Measurements from ENCODE around the gene MSH5. TPM values are rescaled to one million over a fixed set of nuclear protein-coding genes. Genes with fewer than 3 reads are reported as not detected.
A peak's percentile ranks its signal among the peaks of the same experiment; 100 is the strongest.

The MSH5 gene
- total and polyA plus RNA-seq, 2 of the 13 experiments (the other 11 are each of a cell fraction or from before 2014, with no cell fraction given) = 10.2 to 38.7 TPM

DNA sequence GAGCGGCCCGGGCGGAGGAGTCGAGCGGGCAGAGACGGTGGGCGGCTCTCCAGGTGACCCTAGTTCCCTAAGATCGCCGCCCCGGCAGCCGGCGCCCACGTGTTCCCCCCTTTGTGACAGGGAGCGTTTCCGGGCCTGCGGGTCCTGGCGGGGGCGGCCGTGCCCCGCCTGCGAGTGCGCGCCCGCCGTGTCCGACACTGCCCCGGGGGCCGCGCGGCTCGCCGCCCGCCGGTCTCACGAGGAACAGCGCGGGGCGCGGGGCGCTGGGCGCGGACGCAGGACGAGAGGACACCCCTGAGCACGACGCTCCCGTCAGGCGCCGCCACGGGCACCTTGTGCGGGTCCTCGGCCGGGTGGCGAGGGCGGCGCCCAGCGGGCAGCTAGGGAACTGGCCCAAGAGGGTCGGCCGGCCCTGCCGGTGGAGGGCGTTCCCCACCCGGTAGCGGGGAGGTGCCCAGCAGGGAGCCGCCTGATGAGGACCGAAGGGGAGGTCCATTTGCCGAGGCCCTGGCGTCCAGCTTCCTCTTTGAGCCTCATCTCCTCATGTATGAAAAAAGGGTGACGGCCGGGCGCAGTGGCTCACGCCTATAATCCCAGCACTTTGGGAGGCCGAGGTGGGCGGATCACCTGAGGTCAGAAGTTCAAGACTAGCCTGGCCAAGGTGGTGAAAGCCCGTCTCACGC is 56.0 kb downstream of the MSH5 start, which contains the start of gene VARS1:
Gene VARS1 (minus strand): TSS at position 137 of the 683 bp plus-strand sequence. CDS start 535 bp downstream, outside the sequence.
- peaks cover 22% of the 10 kb centered on the region for H3K79me2 ChIP-seq (ENCODE audit: insufficient read depth, low read length)
- peak within 1 kb of the TSS; percentile 92 for H3K9ac ChIP-seq (ENCODE audit: insufficient read depth, low read depth, low read length)
- intact Hi-C loops (cut with micrococcal nuclease; ENCODE audit: unreplicated experiment) = loop anchor here (1.0 to 2.0 kb wide), 2 partner anchors 19 to 35 kb away; partner anchors contain the start of genes HSPA1A and HSPA1L
- H2AFZ ChIP-seq (ENCODE audit: low read length) = peak within 1 kb of the TSS; percentile 28
- peak; percentile 90 for DNase-seq (ENCODE audit: low spot score)
- H4K20me1 ChIP-seq (ENCODE audit: insufficient read depth, low read length) = no peaks in the 10 kb centered on the region
- peak within 1 kb of the TSS; percentile 95 for H3K4me2 ChIP-seq (ENCODE audit: low read depth, low read length)
- no peaks in the 10 kb centered on the region for H3K9me3 ChIP-seq (ENCODE audit: low read length)
- WGBS (ENCODE audit: low lambda C conversion rate) = 6% methylated on average over 7 of the region's 75 CpGs
- H3K36me3 ChIP-seq (replicated peaks in 1 of 2; ENCODE audit: control insufficient read depth in 1 of 2, insufficient read depth in 2 of 2, low read length in 2 of 2) = peaks cover 5 to 27% of the 10 kb centered on the region in 2 experiments
- no TSS peak for BruUV-seq (replicated peaks)
- H3K27me3 ChIP-seq (ENCODE audit: control insufficient read depth in 1 of 2, insufficient read depth in 2 of 2, low read length in 2 of 2) = no peaks in the 10 kb centered on the region; a peak in 1 of 5 replicates
- peak; percentile 87 for FAIRE-seq
- peak within 1 kb of the TSS; percentile 89 to 98 (median 98) for H3K4me3 ChIP-seq (replicated peaks in 1 of 3; ENCODE audit: insufficient read depth in 1 of 3, low read depth in 2 of 3, low read length in 3 of 3)
- peak within 1 kb of the TSS; percentile 76 for H3K27ac ChIP-seq (ENCODE audit: extremely low read length, insufficient read depth, low read length)
- ChIA-PET POLR2A (interaction anchor here (0.8 to 4.3 kb wide), 33 partner anchors 9 to 254 kb away, joined by 3 to 77 read pairs (median 5); partner anchors contain the start of genes ABHD16A, APOM, CFB and CLIC1), CTCF (ENCODE audit: low intra/inter-chr PET ratio, low total read pairs) (interaction anchor here (1.0 to 1.6 kb wide), 3 partner anchors 10 to 34 kb away, joined by 3 to 5 read pairs (median 5); no protein-coding TSS in a partner anchor)
- ATAC-seq = peak; percentile 89
- in situ Hi-C loops (cut with HindIII; ENCODE audit: extremely low pct_ligation_motif_present, low pct_unique_long_range_greater_than_20kb) = no loop called here
- H3K4me1 ChIP-seq (ENCODE audit: insufficient read depth, low read length) = peaks cover 25% of the 10 kb centered on the region
- TF ChIP-seq KDM1A (CRISPR knock-in tag; IDR thresholded peaks at IDR 0.05) = no peak
- TF ChIP-seq, protein P1, sequence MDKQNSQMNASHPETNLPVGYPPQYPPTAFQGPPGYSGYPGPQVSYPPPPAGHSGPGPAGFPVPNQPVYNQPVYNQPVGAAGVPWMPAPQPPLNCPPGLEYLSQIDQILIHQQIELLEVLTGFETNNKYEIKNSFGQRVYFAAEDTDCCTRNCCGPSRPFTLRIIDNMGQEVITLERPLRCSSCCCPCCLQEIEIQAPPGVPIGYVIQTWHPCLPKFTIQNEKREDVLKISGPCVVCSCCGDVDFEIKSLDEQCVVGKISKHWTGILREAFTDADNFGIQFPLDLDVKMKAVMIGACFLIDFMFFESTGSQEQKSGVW (CRISPR knock-in tag; IDR thresholded peaks at IDR 0.05; ENCODE audit: borderline replicate concordance) = no peak
- peak; percentile 52; the same call in 1 of the 2 replicates for TF ChIP-seq ZNF441 (CRISPR knock-in tag; IDR thresholded peaks at IDR 0.05; ENCODE audit: borderline replicate concordance)
- TF ChIP-seq SAFB2 (CRISPR knock-in tag; IDR thresholded peaks at IDR 0.05; ENCODE audit: borderline replicate concordance, low read depth) = peak; percentile 78
- TF ChIP-seq ZNF570 (CRISPR knock-in tag; IDR thresholded peaks at IDR 0.05; ENCODE audit: borderline replicate concordance) = no peak
- TF ChIP-seq SUZ12 (IDR thresholded peaks at IDR 0.05; ENCODE audit: low read depth, low read length) = no peak
- no peak for TF ChIP-seq NONO (IDR thresholded peaks at IDR 0.05)
- peak; percentile 94 for TF ChIP-seq NONO (CRISPR knock-in tag; conservative IDR thresholded peaks at IDR 0.05)
- TF ChIP-seq PHF20 (CRISPR knock-in tag; IDR thresholded peaks at IDR 0.05) = peak; percentile 76
- TF ChIP-seq, protein P2, sequence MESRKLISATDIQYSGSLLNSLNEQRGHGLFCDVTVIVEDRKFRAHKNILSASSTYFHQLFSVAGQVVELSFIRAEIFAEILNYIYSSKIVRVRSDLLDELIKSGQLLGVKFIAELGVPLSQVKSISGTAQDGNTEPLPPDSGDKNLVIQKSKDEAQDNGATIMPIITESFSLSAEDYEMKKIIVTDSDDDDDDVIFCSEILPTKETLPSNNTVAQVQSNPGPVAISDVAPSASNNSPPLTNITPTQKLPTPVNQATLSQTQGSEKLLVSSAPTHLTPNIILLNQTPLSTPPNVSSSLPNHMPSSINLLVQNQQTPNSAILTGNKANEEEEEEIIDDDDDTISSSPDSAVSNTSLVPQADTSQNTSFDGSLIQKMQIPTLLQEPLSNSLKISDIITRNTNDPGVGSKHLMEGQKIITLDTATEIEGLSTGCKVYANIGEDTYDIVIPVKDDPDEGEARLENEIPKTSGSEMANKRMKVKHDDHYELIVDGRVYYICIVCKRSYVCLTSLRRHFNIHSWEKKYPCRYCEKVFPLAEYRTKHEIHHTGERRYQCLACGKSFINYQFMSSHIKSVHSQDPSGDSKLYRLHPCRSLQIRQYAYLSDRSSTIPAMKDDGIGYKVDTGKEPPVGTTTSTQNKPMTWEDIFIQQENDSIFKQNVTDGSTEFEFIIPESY (CRISPR knock-in tag; IDR thresholded peaks at IDR 0.05) = no peak
- TF ChIP-seq ZNF235 (CRISPR knock-in tag; IDR thresholded peaks at IDR 0.05; ENCODE audit: borderline replicate concordance) = no peak
- no peak for TF ChIP-seq PHB2 (IDR thresholded peaks at IDR 0.05; ENCODE audit: partially characterized antibody)
- peak; percentile 26; the same call in 1 of the 2 replicates for TF ChIP-seq SMC3 (IDR thresholded peaks at IDR 0.05; ENCODE audit: low read length)
- TF ChIP-seq GATA4 (IDR thresholded peaks at IDR 0.05; ENCODE audit: borderline replicate concordance, low read depth) = no peak
- peak; percentile 69; the same call in 1 of the 2 replicates for TF ChIP-seq ZNF274 (CRISPR knock-in tag; IDR thresholded peaks at IDR 0.05)
- TF ChIP-seq, protein P3, sequence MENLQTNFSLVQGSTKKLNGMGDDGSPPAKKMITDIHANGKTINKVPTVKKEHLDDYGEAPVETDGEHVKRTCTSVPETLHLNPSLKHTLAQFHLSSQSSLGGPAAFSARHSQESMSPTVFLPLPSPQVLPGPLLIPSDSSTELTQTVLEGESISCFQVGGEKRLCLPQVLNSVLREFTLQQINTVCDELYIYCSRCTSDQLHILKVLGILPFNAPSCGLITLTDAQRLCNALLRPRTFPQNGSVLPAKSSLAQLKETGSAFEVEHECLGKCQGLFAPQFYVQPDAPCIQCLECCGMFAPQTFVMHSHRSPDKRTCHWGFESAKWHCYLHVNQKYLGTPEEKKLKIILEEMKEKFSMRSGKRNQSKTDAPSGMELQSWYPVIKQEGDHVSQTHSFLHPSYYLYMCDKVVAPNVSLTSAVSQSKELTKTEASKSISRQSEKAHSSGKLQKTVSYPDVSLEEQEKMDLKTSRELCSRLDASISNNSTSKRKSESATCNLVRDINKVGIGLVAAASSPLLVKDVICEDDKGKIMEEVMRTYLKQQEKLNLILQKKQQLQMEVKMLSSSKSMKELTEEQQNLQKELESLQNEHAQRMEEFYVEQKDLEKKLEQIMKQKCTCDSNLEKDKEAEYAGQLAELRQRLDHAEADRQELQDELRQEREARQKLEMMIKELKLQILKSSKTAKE (CRISPR knock-in tag; IDR thresholded peaks at IDR 0.05; ENCODE audit: borderline replicate concordance) = no peak
- no peak for TF ChIP-seq U2AF2 (IDR thresholded peaks at IDR 0.05; ENCODE audit: low read depth, low read length)
- TF ChIP-seq, protein P4, sequence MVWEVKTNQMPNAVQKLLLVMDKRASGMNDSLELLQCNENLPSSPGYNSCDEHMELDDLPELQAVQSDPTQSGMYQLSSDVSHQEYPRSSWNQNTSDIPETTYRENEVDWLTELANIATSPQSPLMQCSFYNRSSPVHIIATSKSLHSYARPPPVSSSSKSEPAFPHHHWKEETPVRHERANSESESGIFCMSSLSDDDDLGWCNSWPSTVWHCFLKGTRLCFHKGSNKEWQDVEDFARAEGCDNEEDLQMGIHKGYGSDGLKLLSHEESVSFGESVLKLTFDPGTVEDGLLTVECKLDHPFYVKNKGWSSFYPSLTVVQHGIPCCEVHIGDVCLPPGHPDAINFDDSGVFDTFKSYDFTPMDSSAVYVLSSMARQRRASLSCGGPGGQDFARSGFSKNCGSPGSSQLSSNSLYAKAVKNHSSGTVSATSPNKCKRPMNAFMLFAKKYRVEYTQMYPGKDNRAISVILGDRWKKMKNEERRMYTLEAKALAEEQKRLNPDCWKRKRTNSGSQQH (CRISPR knock-in tag; IDR thresholded peaks at IDR 0.05; ENCODE audit: low read depth) = 0 out of 2 replicates have a peak, but pooled peaks have one; percentile 40

Data from HepG2 (cell line).